Parathyroid adenoma (tissue), 2 donors: ENCODE measurements around the gene ADCY4.

Source experiments
- H2AFZ ChIP-seq: fragments of 300-600 bp; sonication (generic); one replicate; pipeline ENCODE4 v1.7.0; 2017; ENCODE audit warnings: antibody characterized with exemption, mild to moderate bottlenecking
- H3K27ac ChIP-seq: fragments of 300-600 bp; sonication (generic); one replicate; pipeline ENCODE4 v1.7.0; 2017
- H3K27me3 ChIP-seq: fragments of 300-600 bp; sonication (generic); one replicate; pipeline ENCODE4 v1.7.0; 2017; ENCODE audit warnings: low read length; ENCODE audit not compliant: control insufficient read depth, insufficient read depth
- H3K36me3 ChIP-seq: fragments of 300-600 bp; sonication (generic); one replicate; pipeline ENCODE4 v1.7.0; 2017; ENCODE audit warnings: low read length; ENCODE audit not compliant: control insufficient read depth, insufficient read depth
- H3K4me1 ChIP-seq: fragments of 300-600 bp; sonication (generic); one replicate; pipeline ENCODE4 v1.7.0; 2017; ENCODE audit warnings: control low read depth
- H3K4me2 ChIP-seq: fragments of 300-600 bp; sonication (generic); one replicate; pipeline ENCODE4 v1.7.0; 2017; ENCODE audit warnings: low read length
- H3K4me3 ChIP-seq: fragments of 300-600 bp; sonication (generic); one replicate; pipeline ENCODE4 v1.7.0; 2017; ENCODE audit warnings: low read depth, low read length
- H3K79me2 ChIP-seq: fragments of 300-600 bp; sonication (generic); one replicate; pipeline ENCODE4 v1.7.0; 2017; ENCODE audit warnings: control low read depth
- H3K9ac ChIP-seq: fragments of 300-600 bp; sonication (generic); one replicate; pipeline ENCODE4 v1.7.0; 2017; ENCODE audit warnings: mild to moderate bottlenecking
- H3K9me3 ChIP-seq: fragments of 300-600 bp; sonication (generic); one replicate; pipeline ENCODE4 v1.7.0; 2017; ENCODE audit warnings: low read length; ENCODE audit not compliant: control insufficient read depth
- CTCF ChIP-seq: fragments of 300-600 bp; sonication (generic); IDR thresholded peaks from one replicate; pipeline ENCODE4 v1.7.0; 2017; ENCODE audit warnings: antibody characterized with exemption, mild to moderate bottlenecking
- donor health status: primary hyperparathyroidism.

The ADCY4 gene

DNA sequence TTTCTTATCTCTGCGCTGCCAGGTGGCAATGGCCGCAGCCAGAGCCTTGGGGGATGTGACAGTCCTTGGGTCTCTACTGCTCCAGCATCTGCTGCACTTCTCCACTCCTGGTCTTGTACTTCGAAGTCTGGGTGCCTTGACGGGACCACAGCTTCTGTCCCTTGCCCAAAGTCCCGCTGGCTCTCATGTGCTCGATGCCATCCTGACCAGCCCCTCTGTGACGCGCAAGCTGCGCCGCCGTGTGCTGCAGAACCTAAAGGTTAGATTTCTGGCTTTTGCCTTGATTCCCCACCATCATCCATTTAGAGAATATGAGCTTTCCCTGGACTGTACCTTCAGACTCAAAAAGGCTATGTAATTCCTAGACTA lies 30.9 kb downstream of the ADCY4 start:
- Histone ChIP-seq H3K9ac (no peak overlapping the region), H3K27me3 (no peaks in the 10 kb centered on the region), H3K4me3 (no peak overlapping the region), H3K4me2 (no peak overlapping the region), H3K9me3 (no peaks in the 10 kb centered on the region), H2AFZ (no peak overlapping the region), H3K36me3 (no peaks in the 10 kb centered on the region), H3K4me1 (peaks cover 6% of the 10 kb centered on the region), H3K79me2 (peaks cover 1% of the 10 kb centered on the region), H3K27ac (no peak overlapping the region)
- TF ChIP-seq CTCF: no peak

GRCh38 chr14:24300326-24300980 lies 34.4 kb downstream of the ADCY4 start:
- Histone ChIP-seq H2AFZ (peak overlapping the region; percentile 88), H3K4me1 (peaks cover 8% of the 10 kb centered on the region), H3K27me3 (no peaks in the 10 kb centered on the region), H3K27ac (no peak overlapping the region), H3K9me3 (no peaks in the 10 kb centered on the region), H3K9ac (no peak overlapping the region), H3K79me2 (peaks cover 8% of the 10 kb centered on the region), H3K36me3 (no peaks in the 10 kb centered on the region), H3K4me3 (peak overlapping the region; percentile 85), H3K4me2 (peak overlapping the region; percentile 94)
- no peak for TF ChIP-seq CTCF

- Histone ChIP-seq H2AFZ (peak within 1 kb of the TSS; percentile 88), H3K9ac (peak within 1 kb of the TSS; percentile 41), H3K79me2 (peaks cover 8% of the 10 kb centered on the region), H3K36me3 (no peaks in the 10 kb centered on the region), H3K9me3 (no peaks in the 10 kb centered on the region), H3K4me2 (peak within 1 kb of the TSS; percentile 94), H3K4me1 (peaks cover 8% of the 10 kb centered on the region), H3K4me3 (peak within 1 kb of the TSS; percentile 85), H3K27ac (peak within 1 kb of the TSS; percentile 70), H3K27me3 (no peaks in the 10 kb centered on the region)
- TF ChIP-seq CTCF: no peak
Observed at GRCh38 chr14:24299255-24300191, 35.3 kb downstream of the ADCY4 start, which contains the start of the genes DHRS1 and NOP9. DHRS1 (minus strand) TSS chr14:24299780; CDS start chr14:24299106, 674 bp downstream. NOP9 (plus strand) TSS chr14:24299850; CDS start chr14:24299955, 105 bp downstream.

DNA sequence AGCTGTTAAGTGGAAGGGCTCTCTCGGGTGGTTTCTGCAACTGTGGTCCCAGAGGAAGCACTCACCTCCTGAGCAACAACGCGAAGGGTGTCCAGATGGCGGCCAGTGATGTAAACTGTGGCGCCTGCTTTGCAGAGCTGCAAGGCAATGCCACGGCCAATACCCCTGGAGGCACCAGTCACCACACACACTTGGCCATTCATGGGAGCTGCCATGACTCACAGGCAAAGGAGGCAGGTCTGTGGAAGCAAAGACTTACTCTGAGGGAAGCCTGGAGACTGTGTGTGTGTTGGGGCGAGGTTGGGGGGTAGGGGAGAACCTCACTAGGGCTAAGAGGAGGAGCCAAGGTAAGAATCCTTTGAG lies 36.0 kb downstream of the ADCY4 start:
- Histone ChIP-seq H2AFZ (peak overlapping the region; percentile 88), H3K9me3 (no peaks in the 10 kb centered on the region), H3K27me3 (no peaks in the 10 kb centered on the region), H3K36me3 (no peaks in the 10 kb centered on the region), H3K4me2 (peak overlapping the region; percentile 94), H3K9ac (peak overlapping the region; percentile 41), H3K4me3 (peak overlapping the region; percentile 85), H3K27ac (peak overlapping the region; percentile 70), H3K4me1 (peaks cover 8% of the 10 kb centered on the region), H3K79me2 (peaks cover 8% of the 10 kb centered on the region)
- no peak for TF ChIP-seq CTCF
